ENCODE measurements around the gene PAQR6. TPM values are rescaled to one million over a fixed set of nuclear protein-coding genes. Genes with fewer than 3 reads are reported as not detected.

Gene PAQR6
- total and polyA plus RNA-seq, 2 of the 8 experiments (the other 6 are each of a cell fraction or from before 2014, with no cell fraction given): 7.1 to 11.3 TPM

- H3K27me3 ChIP-seq (replicated peaks in 1 of 4; ENCODE audit: control insufficient read depth in 3 of 4, extremely low read depth in 1 of 4, insufficient read depth in 3 of 4, low read length in 3 of 4): no peaks in the 10 kb centered on the region
- H3K4me3 ChIP-seq (ENCODE audit: extremely low read depth in 1 of 4, insufficient read depth in 2 of 4, low read depth in 3 of 4, low read length in 4 of 4): no peak overlapping the region
- H4K20me1 ChIP-seq (replicated peaks in 1 of 2; ENCODE audit: control insufficient read depth in 1 of 2, insufficient read depth in 2 of 2, low read length in 2 of 2): peaks cover 2 to 9% of the 10 kb centered on the region in 2 experiments
- peak overlapping the region; percentile 48 for H3K18ac ChIP-seq (ENCODE audit: extremely low read depth, low read length)
- H3K4me1 ChIP-seq (replicated peaks in 1 of 4; ENCODE audit: control insufficient read depth in 3 of 4, insufficient read depth in 4 of 4, low read length in 3 of 4): peaks cover 0 to 16% (median 9%) of the 10 kb centered on the region in 4 experiments
- no peak overlapping the region for H2BK20ac ChIP-seq (ENCODE audit: low read length)
- no peaks in the 10 kb centered on the region for H3K9me3 ChIP-seq (ENCODE audit: insufficient read depth in 2 of 2, low read depth in 1 of 2, low read length in 1 of 2)
- H3K14ac ChIP-seq (ENCODE audit: insufficient read length): no peak overlapping the region
- WGBS, 2 experiments (ENCODE audit: extremely low coverage in 1 of 2, insufficient coverage in 1 of 2, insufficient read length in 1 of 2, insufficient replicate concordance in 2 of 2, low coverage in 1 of 2, low lambda C conversion rate in 2 of 2, missing lambda C conversion rate in 1 of 2): 90% methylated on average over 16 of the region's 16 CpGs; no CpG with 5 or more reads in 1 of the 2 experiments
- POLR2A ChIA-PET (ENCODE audit: partially characterized antibody): interaction anchor here (0.6 to 11.8 kb wide), 21 partner anchors 10 to 171 kb away, joined by 3 to 102 read pairs (median 5); partner anchors contain the start of genes PMF1, SMG5 and TMEM79
- no peak overlapping the region for H3K27ac ChIP-seq (ENCODE audit: low read depth, low read length)
- H3K36me3 ChIP-seq (ENCODE audit: control insufficient read depth in 2 of 4, insufficient read depth in 4 of 4, low read length in 3 of 4): peaks cover 11 to 30% (median 20%) of the 10 kb centered on the region in 4 experiments
- H4K5ac ChIP-seq (ENCODE audit: insufficient read length, low read depth, low read length): no peak overlapping the region
- H2AK5ac ChIP-seq (ENCODE audit: low read depth, low read length): no peak overlapping the region
- H3K4ac ChIP-seq (replicated peaks; ENCODE audit: insufficient read length, low read depth, low read length): no peak overlapping the region
- H4K91ac ChIP-seq (replicated peaks; ENCODE audit: insufficient read length, low read length): no peak overlapping the region
- no peak overlapping the region for H3K56ac ChIP-seq (replicated peaks; ENCODE audit: insufficient read length, low read depth, low read length)
- no peak overlapping the region; a peak in 1 of 4 replicates for H3K4me2 ChIP-seq (ENCODE audit: insufficient read depth in 1 of 2, low read depth in 2 of 2, low read length in 2 of 2)
- H3K79me1 ChIP-seq (ENCODE audit: low read depth, low read length): 0 out of 2 replicates have a peak, but pooled peaks cover 2% of the 10 kb centered on the region
- no peaks in the 10 kb centered on the region for H3K79me2 ChIP-seq (ENCODE audit: control insufficient read depth in 1 of 2, insufficient read depth in 2 of 2, low read length in 2 of 2)
- no peak for FAIRE-seq
- 0 out of 2 replicates have a peak overlapping the region, but pooled peaks have one; percentile 8 for H2BK15ac ChIP-seq (ENCODE audit: low read length)
- H2BK120ac ChIP-seq (replicated peaks; ENCODE audit: low read depth, low read length): no peak overlapping the region
- H4K8ac ChIP-seq (ENCODE audit: extremely low read depth, insufficient read depth, low read length): no peak overlapping the region
- no peak overlapping the region for H3K23ac ChIP-seq (ENCODE audit: insufficient read length)
- H2BK12ac ChIP-seq (ENCODE audit: low read depth, low read length): no peak overlapping the region
- H3K23me2 ChIP-seq (ENCODE audit: low read depth, low read length): no peaks in the 10 kb centered on the region
- H3K9ac ChIP-seq (replicated peaks in 1 of 4; ENCODE audit: extremely low read depth in 1 of 4, low read depth in 3 of 4, low read length in 3 of 4): no peak overlapping the region
- DNase-seq (ENCODE audit: low read depth in 1 of 2, low spot score in 2 of 2): peak in 1 of 2 experiments; percentile 63
- H2BK5ac ChIP-seq (ENCODE audit: low read depth, low read length): no peak overlapping the region
- CTCF ChIA-PET (ENCODE audit: partially characterized antibody): interaction anchor here (0.8 to 47.2 kb wide), 10 partner anchors 11 to 113 kb away, joined by 3 to 1265 read pairs (median 4); partner anchors contain the start of genes CCT3, SEMA4A and TSACC
- H2AFZ ChIP-seq (ENCODE audit: low read length): no peak overlapping the region
- TF ChIP-seq CBX8 (IDR thresholded peaks at IDR 0.05; ENCODE audit: borderline replicate concordance, low read depth, low read length): no peak
- peak; percentile 63; the same call in 1 of the 2 replicates for TF ChIP-seq POLR2AphosphoS5 (IDR thresholded peaks at IDR 0.05; ENCODE audit: low read depth, low read length)
- TF ChIP-seq HDAC2 (IDR thresholded peaks at IDR 0.05; ENCODE audit: borderline replicate concordance in 1 of 2, low read depth in 2 of 2, low read length in 2 of 2): no peak
- TF ChIP-seq MAFK (IDR thresholded peaks at IDR 0.05; ENCODE audit: low read depth, low read length): no peak
- TF ChIP-seq POLR2A (IDR thresholded peaks at IDR 0.05; ENCODE audit: control extremely low read depth in 1 of 2, low read depth in 2 of 2, low read length in 2 of 2): peak in 1 of 2 experiments; percentile 44; a peak in 1 of 3 replicates
- TF ChIP-seq TCF12 (IDR thresholded peaks at IDR 0.05; ENCODE audit: low read depth, low read length): no peak
- no peak for TF ChIP-seq SUZ12 (IDR thresholded peaks at IDR 0.05; ENCODE audit: low read length)
Observed at GRCh38 chr1:156246781-156247459, 936 bp downstream of the PAQR6 start.
